Medulla oblongata (tissue), 1 donor: ENCODE data around the gene KCNA4.
"Not testable (repeated sequence)": the region's sequence is repeated elsewhere in the genome, so short reads cannot be mapped to it uniquely, and the experiment has no call there.

ENCODE experiments used
- DNase-seq: peaks from one replicate; pipeline ENCODE4 v3.0.0-alpha.2; 2015; ENCODE audit errors: extremely low spot score

Gene KCNA4

DNA sequence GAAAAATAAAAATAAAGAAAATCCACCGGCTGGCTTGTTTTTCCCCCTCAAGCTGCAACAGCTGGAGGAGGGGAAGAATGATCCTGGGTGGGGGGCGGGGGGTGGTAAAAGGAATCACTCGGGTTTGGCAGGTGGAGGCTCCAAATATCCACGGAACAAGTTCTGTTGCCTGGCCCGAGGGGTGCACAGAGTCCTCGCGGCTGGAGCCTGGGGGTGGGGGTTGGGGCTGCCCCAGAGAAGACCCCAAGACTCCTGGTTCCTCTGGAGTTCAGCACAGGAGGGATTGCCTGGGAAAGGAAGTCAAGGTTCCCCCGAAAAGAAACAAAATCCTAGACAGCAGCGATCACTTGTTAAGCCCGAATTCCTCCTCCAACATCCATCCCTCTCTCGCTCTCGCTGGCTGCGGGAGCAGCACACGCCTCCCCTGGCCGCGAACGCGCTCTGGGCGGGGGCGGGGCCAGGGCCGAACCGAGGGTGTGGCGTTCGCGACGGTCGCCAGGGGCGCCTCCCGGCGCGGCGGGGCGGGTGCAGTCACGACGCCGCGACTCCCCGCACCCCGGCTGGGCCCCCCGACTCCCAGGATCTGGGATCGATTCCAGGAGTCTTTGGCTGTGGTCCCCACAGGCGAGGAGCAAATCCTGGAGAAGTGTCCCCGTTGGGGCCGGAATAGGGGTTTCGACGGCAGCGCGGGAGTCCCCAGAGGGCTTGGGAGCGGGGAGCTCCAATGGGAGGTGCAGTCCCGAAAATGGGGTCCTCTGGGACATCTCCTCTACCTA lies at the start of gene KCNA4:
TSS of gene KCNA4 (minus strand) at position 443 of the 776 bp plus-strand sequence. CDS start 4,352 bp downstream, outside the sequence.
- no peak for DNase-seq

DNA sequence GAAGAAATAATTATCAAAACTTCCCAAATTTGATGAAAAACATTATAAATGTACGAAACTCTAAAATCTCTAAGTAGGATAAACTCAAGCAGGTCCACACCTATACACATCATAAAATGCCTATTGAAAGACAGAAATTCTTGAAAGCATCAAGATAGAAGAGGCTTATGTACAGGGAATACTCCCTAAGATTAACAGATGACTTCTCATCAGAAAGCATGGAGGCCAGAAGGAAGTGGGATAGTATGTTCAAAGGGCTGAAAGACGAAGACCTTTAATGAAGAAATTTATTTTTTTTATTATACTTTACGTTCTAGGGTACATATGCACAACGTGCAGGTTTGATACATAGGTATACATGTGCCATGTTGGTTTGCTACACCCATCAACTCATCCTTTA lies 45.3 kb upstream of the KCNA4 start:
- no peak for DNase-seq

DNA sequence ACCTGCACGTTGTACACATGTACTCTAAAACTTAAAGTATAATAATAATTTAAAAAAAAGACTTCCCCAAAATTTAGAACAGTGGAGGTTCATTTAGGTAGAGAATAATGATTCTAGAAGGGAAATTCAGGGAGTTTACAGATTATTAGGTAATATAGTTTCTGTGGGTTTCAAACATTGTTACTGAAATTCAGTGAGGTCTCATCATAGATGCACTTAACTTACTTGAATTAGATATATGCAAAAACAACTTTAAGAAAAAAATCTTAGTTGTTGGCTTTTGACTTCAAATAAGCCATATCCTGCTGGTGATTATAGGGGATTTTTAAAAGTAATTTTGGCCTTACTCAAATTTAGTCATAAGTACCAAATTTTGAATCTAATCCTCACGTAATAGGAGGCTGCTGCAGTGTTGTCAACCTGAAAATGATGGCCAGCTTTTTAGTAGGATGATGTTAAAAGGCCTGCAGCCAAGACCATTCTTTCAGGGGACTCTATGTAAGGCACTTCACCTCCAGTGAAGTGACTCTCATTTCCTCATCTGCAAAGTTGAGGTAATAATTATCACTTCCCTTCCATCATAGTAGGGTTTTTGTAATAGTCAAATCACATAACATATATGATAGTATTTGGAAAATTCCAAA lies 42.5 kb upstream of the KCNA4 start:
- no peak for DNase-seq

DNA sequence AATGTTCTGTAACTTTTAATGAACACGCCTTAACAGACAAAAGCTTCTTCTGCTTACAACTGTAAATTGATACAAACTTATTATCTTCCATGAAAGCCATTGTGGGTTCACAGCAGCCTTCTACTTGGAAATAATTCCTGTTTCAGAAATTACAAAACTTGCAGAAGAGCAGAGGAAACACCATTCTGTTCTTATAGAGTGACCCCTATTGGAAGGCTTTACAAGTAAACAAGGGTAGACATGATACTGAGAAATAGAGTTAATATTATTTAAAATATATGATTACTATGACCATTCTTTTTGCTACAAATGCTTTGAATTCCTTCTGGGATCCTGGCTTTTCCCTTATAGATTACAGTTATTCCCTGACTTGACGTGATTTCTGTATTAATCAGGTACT lies 32.4 kb upstream of the KCNA4 start:
- DNase-seq = no peak

DNA sequence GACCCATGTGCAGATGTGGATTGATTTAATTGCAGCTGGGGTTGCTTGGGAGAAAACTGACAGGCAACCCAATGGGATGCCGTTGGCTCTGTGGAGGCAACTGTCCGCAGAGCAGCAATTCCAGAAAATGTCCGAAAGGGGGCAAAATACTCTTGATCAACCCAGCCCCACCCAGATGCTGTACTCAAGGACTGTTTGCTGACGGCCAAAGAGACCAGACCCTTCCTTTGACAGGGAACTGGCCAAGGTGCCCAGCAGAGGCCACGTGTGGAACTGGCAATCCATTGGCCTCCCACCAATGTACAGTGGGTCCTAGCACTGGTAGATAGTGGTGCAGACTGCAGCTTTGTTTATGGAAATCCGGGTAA lies 29.7 kb upstream of the KCNA4 start:
- no peak for DNase-seq

DNA sequence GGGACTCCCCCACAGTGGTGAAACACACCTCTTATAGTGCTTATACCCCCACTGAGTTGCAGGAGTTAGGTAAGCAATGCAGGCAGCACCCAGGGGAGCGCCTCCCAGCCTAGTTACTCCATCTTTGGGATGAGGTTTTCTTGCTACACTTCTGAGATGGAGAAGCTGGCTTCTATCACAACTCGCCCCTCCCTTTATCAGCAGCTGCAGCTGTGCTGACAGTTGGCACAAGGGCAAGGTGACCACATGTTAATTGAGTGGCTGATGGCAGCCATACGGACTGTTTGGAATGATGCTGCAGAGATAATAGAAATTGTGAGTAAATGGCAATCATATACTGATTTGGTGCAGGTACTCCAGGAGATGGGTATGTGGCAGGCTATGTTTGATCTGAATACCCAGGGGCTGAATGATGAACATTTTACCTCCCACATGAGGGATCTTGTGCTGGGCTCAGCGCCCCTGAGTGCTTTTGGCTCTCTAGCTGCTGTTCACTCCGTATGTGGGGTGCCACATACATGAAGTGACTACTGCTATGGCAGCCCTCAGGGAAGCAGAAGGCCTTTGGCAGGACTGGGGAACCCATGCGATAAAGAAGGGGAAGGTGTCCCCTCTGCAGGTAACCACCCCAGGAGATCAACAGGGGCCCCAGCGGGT lies 29.2 kb upstream of the KCNA4 start:
- no peak for DNase-seq

DNA sequence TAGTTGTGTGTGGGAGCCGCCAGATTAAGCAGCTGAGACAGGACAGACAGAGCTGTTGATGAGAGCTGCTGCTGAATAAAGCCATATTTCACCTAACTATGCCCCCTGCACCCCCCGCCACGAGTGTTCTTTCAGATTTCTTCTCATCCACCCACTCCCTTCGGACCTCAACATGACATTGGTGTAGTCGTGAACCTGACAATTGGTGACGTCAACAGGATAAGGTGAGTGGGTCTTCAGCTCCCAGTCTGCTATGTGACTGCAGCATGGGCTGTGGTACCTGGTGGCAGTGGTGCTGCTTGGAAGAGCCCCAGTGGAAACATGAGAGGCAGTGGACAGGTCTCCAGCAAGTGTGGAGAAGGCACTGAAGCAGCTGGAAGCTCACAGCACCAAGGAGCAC lies 28.3 kb upstream of the KCNA4 start:
- no peak for DNase-seq

DNA sequence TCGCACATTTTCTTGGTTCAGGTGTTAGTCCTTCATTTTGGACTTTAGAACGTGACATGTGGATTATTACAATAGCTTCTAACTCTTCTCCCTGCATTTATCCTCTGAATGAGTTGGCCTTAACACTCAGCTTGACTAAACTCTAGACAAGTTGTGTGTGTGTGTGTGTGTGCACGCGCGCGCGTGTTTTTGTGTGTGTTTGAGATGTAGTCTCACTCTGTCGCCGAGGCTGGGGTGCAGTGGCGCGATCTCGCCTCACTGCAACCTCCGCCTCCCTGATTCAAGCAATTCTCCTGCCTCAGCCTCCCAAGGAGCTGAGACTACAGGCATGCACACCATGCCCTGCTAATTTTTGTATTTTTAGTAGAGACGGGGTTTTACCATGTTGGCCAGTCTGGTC lies 24.3 kb upstream of the KCNA4 start:
- no peak for DNase-seq

DNA sequence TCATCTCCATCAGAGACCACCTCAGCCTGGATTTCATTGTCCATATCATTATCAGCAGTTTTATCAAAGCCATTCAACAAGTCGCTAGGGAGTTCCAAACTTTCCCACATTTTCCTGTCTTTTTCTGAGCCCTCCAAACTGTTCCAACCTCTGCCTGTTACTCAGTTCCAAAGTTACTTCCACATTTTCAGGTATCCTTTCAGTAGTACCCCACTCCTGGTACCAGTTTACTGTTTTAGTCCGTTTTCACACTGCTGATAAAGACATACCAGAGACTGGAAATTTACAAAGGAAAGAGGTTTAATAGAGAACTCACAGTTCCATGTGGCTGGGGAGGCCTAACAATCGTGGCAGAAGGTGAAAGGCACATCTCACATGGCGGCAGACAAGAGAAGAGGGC lies 17.9 kb upstream of the KCNA4 start:
- DNase-seq = not testable (repeated sequence)

DNA sequence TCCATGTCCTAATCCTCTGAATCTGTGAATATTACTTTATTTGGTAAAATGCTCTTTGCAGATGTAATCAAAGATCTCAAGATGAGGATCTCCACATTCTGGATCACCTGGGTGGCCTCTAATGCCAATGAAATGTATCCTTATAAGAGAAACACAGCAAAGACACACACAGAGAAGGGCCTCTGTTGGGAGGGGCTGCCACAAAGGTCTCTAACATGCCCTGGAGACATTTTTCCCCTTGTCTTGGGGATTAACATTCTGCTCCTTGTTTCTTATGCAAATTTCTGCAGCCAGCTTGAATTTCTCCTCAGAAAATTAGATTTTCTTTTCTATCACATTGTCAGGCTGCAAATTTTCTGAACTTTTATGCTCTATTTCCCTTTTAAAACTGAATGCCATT lies 17.3 kb upstream of the KCNA4 start:
- not testable (repeated sequence) for DNase-seq

DNA sequence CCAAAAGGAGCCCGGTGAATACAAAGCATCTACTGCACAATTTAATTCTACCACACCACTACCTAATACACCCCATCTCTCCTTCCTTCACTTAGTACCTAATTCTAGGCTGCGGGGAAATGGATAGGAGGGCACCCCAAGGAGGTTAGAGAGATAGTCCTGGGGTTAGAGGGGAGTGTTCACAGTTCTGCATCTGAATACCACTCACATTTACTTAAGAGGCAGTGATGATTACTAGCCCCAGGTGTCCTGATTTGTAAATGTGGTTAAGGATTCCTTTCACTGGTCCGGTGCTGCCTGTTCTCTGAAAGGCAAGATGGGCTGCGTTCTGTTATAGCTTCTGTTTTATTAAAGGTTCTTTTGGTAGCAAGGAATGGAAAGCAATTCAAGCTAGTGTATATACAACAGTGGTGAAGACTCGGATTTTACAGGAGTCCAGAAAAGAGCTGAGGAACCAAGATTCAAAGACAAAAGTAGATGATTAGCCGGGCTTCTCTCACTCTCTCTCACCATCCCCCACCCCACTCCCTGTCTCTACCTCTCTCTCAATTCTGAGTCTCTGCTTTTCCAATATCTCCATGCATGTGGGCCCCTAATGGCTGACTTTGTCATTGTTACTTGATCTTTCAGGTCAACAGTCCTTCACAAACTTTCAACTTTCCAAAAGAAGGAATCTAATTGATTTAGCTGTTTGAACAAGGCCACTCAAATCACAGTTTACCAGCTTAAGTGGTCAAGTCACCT lies 8.7 kb upstream of the KCNA4 start:
- DNase-seq = no peak

DNA sequence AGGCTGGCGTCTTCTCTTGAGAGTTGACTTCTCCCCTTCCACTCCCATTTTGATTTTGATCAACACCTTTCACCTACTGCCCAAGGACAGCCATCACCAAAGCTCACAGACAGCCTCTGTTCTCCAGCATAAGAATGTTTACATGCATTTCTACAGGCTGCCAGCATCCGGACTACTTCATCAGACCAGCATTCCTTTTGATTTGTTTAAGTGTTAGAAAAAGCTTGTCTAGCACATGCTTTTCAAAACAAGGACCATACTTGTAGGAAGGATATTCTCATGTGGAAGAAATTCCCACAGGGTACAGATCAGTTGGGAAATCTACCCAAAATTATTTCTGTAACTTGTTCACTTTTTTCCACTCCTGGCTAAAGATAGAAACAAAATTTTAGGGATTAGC lies 6.2 kb upstream of the KCNA4 start:
- DNase-seq = no peak

DNA sequence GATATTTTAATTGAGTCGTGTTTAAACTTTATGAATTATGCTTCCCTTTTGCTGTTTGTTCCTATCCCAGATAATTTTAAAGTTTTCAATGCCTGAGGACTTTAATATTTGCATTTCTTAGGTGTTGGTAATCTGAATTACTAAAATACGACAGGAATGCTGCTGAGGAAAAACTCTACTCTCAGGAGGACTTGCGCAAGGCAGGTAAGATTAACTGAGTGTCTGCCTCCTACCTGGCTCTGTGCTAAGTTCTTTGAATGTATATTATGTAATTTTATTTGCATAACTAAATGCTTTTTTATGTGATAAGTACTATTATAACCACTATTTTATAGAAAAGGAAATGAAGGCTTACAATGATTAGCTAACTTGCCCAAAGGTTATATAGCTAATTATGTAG lies 2.7 kb upstream of the KCNA4 start:
- DNase-seq = no peak

DNA sequence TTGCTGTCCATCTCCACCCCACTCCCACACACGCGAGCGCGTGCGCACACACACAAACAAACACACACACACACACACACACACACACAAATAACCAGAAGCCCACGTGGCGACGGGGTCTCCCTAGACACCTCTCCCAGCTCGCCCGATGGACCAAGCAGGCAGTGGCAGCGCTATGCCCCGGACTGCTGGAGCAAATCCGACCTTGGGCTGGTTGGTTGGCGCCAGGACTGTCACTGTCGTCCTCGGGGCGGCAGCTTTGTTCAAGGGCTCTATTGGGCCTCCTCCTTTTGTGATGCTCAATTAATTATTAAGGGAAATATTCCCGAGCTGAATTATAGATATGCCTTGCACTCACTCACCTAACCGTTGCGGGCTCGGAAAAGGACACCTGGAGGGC lies 1.7 kb upstream of the KCNA4 start:
- no peak for DNase-seq

DNA sequence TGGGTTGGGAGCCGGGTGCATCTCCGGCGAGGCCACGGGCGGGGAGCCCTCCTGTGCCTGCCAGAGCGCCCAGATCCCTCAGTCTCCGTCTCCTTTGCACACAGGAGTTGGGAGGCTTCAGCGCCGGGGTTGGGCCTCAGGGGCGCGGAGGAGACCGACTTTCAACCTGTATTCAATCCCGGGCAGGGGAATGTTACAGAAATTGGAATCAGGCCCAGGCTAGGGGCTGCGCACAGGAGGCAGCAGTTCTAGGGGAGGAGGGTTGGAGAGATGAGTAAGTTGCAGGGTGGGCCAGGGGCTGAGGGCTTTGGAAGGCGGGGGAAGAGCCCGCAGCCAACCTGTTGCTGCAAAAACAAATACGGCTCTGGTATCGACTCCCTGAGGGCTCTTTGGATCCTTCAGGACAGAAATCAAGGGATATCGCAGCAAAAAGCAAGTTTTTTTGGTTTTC lies 640 bp upstream of the KCNA4 start:
- DNase-seq = no peak

DNA sequence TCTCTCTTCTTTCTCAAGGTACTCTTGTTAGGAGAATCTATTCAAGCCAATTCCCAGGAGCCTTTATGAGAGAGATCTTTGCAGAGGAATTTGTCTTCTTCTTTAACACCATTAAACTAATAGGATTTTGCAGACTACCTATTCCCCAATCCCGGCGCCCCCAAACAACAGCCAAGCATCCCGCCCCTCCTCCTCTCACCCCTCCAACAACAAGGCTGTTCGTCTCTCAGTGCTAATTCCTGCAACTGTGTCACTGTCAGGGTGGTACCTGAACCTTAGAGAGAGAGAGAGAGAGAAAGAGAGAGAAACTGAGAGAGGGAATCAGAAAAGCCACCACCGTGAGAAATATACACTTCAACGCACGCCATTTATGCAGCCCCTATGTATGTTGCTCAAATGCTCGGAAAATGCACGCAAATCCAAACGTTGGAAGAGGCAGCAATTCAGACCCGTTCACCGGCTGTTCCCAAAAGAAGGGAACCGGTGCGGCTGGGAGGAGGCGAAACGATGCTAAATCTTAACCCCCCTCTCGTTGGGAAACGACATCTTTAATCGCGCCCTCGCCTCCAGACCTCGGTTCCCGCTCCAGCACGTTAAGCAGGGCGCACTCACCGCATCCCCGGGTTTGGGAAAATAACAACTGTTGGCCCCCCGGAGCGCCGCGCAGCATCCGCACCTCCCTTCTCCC lies 961 bp downstream of the KCNA4 start:
- DNase-seq = no peak

DNA sequence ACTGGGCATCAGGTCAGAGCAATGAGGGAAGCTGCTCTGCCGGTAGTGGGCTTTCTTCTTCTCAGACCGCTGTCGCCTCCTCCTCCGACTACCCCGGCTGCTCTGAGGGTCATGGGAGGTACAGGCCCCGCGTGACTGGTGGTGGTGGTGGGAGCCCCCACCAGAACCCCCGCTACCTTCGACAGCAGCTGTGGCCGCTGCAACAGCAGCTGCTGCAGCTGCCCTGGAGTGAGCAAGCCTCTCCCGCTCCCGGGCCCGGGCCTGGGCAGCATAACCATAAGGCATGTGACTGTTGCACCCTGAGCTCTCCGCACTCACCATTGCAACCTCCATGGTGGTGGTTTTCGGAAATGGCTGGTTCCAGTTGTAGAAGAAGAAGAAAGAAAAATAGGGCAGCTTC lies 4.5 kb downstream of the KCNA4 start:
- no peak for DNase-seq

DNA sequence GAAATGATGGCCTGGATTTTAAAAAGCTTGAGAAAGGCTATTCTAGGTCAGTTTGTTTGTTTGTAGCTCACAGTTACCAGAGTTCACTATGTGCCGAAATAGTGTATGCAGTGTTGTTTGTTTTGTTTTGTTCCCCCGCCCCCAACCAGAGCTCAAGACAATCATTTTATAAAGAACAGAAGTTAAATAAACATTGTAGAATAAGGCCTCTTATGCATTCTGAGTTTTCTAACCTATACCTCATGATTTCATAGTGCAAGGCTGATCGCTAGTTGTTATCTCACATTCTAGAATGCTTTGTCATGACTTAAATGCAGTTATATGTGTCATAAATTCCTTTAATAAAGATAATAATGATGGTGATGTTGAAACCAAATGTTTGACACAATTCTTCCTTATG lies 7.8 kb downstream of the KCNA4 start:
- DNase-seq = no peak

DNA sequence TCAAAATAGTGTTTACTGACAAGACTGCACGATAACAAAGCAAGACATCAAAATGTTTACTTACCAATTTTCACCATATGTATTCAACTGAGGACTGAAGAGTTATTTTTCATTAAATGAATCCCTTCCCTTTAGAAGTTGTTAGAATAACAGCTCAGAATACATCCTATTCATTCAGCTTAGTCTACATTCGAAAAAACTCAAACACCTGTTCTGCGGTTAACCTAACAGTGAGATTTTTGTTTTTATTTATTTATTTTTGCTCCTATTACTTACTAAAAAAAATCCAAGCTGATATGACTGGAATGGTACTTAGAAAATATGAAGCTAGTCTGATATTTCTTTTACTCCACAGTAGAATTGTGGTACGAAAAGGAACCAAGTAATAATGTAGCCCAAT lies 10.0 kb downstream of the KCNA4 start:
- no peak for DNase-seq

DNA sequence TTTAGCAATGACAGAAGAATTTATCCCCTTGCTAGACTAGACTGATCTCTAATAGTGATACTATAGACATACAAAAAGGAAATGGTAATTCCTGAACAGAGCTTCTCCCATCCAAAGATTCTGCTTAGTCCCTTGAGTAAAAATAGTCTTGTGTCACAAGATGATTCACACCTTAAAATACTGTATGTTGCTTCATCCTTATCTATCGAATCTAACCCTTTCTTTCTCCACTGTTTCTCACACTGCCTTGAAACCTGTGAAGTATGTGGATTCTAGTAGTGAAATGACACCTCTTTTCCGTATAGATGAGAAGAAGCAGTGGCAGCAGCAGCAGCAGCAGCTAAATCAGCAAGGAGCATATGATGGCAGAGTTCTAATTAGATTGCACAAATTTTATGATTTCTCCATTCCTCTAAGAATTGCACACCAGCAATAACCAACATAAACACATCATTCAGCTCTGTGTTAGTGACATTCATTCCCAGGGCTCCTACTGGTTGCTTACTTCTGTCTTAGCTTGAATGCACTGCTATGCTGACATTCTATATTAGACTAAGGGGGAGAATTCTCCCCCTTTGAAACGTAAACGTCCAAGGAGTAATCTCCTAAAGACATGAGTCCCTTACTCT lies 14.6 kb downstream of the KCNA4 start:
- no peak for DNase-seq
